NB4 (cell line): ENCODE measurements around the gene LPP.

Source experiments
- CTCF ChIP-seq: IDR thresholded peaks from one replicate; pipeline ENCODE4 v1.5.1; 2012; ENCODE audit warnings: low read depth, low read length
- MAX ChIP-seq: IDR thresholded peaks from 2 replicates; pipeline ENCODE4 v1.6.1; 2011; ENCODE audit warnings: low read depth, low read length
- POLR2A ChIP-seq: IDR thresholded peaks from 2 replicates; pipeline ENCODE4 v1.6.1; 2011; ENCODE audit warnings: mild to moderate bottlenecking; ENCODE audit not compliant: insufficient read length; ENCODE audit errors: extremely low read depth

- TF ChIP-seq CTCF, result no peak
- TF ChIP-seq POLR2A, result no peak
- no peak for TF ChIP-seq MAX
Observed at GRCh38 chr3:188581365-188581764, 427.4 kb downstream of the LPP start.
